Neuron (in vitro differentiated cells): ENCODE results near the gene TYR.
"Not testable (repeated sequence)": the region's sequence is repeated elsewhere in the genome, so short reads cannot be mapped to it uniquely, and the experiment has no call there.

Source experiments
- H2AFZ ChIP-seq: one replicate; pipeline ENCODE4 v1.6.1; 2013; ENCODE audit warnings: low read depth, mild to moderate bottlenecking, inconsistent platforms, low read length, moderate library complexity
- H3K27me3 ChIP-seq: one replicate; pipeline ENCODE4 v1.6.1; 2013; ENCODE audit warnings: low read length; ENCODE audit not compliant: insufficient read depth
- H3K36me3 ChIP-seq: one replicate; pipeline ENCODE4 v1.6.1; 2013; ENCODE audit warnings: low read length; ENCODE audit not compliant: insufficient read depth
- H3K4me1 ChIP-seq: one replicate; pipeline ENCODE4 v1.6.1; 2013; ENCODE audit warnings: low read length; ENCODE audit not compliant: insufficient read depth
- H3K4me3 ChIP-seq: 2 replicates; pipeline ENCODE4 v1.5.1; 2013; ENCODE audit warnings: mild to moderate bottlenecking, low read length, moderate library complexity
- H3K9me3 ChIP-seq: one replicate; pipeline ENCODE4 v1.6.1; 2013; ENCODE audit warnings: low read length

Gene TYR

DNA sequence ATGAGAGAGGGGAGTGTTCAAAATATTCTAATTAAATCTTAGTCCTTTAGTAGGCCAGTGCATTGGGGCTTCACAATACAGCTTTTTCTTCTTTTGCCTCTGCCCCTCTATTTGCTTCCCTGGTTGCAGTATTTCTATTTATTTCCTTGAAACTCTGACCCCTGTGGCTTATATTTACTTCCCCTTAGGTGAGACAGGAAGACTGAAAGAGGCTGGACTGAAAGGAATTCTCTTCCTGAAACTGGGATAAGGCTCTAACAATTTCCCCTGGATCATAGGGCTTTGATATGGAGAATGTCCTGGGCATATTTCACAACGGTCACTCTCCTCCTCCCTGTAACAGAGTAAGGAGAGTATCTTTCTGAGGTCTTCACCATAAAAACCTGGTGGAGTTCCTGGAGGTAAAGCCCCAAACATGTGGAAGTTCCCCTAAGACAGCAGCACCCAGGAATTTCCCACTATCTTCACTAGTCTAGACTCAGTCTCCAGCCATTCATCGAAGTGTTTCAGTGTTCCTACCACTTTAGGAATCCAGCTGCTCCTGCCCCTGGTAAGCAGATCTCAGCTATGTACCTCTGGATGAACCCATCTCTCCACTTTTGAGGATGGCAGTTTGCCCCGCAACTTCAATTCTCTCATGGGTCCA, 103.5 kb downstream of the TYR start:
- H2AFZ ChIP-seq, H3K4me3 ChIP-seq, H3K9me3 ChIP-seq, H3K27me3 ChIP-seq, H3K36me3 ChIP-seq, H3K4me1 ChIP-seq: not testable (repeated sequence)

DNA sequence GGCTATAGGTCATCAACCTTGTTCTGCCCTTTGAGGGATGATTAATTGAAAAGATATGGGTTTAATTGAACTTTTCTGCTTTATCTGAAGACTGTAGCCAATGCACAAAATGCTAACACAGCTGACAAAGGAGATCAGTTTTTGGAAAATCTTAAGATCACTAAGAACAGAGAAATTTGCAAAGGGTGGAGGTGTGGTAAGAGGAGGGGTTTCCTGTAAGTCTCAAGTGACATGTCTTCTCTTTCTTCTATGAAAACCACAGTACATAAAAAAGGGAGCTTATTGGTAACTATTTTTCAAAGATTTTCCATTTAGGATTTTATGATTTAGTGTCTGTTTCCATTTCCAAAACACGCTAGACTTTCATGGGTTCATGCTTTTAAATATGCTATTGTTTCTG, 108.9 kb downstream of the TYR start:
- not testable (repeated sequence) for H3K36me3 ChIP-seq, H3K27me3 ChIP-seq, H3K9me3 ChIP-seq, H2AFZ ChIP-seq, H3K4me3 ChIP-seq, H3K4me1 ChIP-seq

DNA sequence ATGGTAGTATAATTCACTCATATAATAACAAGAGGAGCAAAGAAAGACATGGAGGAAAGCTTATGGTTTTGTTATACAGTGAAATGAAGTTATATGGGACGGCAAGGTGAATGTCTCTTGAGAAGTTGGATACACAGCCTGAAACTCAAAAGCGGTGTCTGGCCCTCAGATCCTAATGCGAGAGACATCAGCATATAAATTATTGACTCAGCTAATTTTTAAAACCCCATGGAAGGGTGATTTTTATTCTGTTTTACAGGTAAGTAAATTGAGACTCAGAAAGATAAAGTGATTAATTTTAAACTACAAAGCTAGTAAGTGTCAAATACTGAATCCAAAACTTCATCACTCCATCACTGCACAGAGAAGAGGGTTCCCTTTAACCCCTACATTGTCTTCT, 110.3 kb downstream of the TYR start:
- H3K4me3 ChIP-seq, H3K4me1 ChIP-seq, H3K27me3 ChIP-seq, H2AFZ ChIP-seq, H3K9me3 ChIP-seq, H3K36me3 ChIP-seq: not testable (repeated sequence)

DNA sequence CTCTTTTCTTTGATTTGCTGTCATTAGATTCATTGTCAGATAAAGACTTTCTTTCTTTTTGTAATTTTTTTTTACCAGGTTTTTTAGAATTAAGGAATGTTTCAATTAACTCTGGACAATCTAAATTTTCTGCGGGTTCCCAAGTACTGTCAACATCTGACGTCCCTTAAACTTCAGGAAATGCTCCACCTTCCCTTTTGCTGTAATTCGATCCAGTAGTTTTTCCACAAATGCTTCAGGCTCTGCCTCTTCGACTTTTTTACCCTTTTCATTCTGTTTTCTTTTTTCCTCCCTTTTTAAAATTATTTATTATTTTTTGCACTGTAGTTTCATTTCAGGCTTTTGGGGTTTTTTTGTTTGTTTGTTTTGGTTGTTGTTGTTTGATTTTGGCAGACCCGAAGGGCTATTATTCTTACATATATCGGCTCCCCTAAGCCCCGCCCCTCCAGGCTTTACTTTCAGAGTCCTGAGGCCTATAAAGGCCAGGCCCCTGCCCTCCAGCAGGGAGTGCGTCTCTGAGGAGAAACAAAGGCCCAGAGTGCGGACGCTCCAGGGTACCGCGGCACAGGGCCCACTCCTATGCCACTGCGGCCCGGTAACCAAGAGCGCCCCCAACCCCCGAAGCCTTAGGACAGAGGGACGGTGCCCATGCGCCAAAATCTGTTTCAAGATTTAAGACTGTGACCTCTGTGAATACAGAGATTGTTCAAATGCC, 116.4 kb downstream of the TYR start:
- Histone ChIP-seq H2AFZ (no peak overlapping the region), H3K9me3 (no peaks in the 10 kb centered on the region), H3K4me1 (no peaks in the 10 kb centered on the region), H3K4me3 (no peak overlapping the region), H3K36me3 (no peaks in the 10 kb centered on the region), H3K27me3 (no peaks in the 10 kb centered on the region)

DNA sequence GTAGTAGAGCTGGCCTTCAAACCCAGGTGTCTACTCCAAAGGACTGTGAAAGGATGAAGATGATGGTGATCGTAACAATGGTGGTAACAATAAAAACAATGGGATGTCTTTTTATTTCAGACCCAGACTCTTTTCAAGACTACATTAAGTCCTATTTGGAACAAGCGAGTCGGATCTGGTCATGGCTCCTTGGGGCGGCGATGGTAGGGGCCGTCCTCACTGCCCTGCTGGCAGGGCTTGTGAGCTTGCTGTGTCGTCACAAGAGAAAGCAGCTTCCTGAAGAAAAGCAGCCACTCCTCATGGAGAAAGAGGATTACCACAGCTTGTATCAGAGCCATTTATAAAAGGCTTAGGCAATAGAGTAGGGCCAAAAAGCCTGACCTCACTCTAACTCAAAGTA, 117.3 kb downstream of the TYR start:
- H3K4me3 ChIP-seq, H3K36me3 ChIP-seq, H3K27me3 ChIP-seq, H2AFZ ChIP-seq, H3K4me1 ChIP-seq, H3K9me3 ChIP-seq: not testable (repeated sequence)

DNA sequence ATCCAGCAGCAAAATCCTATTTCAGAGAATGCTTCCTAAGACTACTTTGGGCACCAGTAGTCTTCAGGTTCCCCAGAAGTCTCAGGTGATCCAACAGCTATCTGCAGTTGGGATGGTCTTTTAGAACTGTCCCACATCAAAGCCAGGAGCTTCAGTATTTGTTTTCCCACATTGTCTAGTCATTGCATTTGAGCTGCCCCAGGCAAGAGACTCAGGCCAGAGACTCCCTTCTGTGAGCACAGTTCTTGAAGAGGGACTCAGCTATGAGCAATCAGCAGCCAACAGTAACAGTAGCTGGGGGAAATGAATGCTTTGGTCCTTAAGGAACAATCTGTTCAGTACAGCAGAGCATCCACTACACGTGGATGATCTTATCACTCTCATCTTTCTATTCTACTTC, 125.4 kb downstream of the TYR start:
- not testable (repeated sequence) for H3K36me3 ChIP-seq, H3K4me3 ChIP-seq, H3K9me3 ChIP-seq, H3K4me1 ChIP-seq, H2AFZ ChIP-seq, H3K27me3 ChIP-seq

DNA sequence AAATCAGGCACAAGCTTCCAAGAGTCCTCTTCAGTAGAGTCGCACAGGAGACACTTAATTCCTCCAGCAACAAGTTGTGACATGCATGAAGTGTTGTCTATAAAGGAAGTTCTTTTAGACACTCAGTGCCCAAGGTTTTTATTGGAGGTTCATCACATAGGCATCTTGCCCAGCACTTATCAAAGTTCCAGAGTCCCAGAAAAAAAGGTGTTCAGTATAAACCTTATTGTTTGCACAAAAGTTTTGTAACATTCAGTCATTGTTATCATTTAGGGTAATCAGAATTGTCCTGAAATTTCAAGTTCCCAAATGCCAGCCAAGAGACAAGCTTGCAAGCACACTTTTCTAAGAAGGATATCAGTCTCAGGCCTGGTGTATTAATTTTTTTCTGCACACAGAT, 130.6 kb downstream of the TYR start:
- H3K27me3 ChIP-seq, H3K4me3 ChIP-seq: not testable (repeated sequence)

DNA sequence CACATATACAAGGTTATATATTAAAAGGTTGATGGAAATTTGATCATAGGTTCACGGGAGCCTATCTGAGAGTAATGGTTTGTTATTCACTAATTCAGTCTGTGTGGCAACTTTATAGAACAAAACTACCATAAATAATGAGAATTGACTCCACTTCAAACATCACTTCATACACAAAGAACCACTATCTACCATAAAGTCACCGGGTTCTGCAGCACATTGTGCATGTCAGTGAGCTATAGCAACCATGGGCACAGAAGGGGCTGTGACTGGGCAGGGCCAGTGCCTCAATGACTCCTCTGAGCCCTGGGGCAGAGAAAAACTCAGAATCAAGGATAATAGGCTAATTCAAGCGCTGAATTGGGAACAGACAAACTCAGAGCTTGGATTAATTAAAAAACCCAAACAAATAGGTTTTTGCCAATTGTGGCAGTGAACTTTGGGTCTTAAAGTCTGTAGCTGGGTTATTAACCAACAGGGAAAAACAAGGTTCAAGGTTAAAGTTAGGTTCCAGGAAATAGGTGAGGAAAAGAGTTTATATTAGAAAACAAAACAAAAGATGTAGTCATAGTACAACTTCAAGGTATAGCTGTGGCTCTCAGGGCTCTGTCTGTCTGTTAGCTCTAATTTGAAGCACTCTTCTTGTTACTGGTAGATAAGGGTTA, 131.8 kb downstream of the TYR start:
- H3K4me3 ChIP-seq, H3K27me3 ChIP-seq, H2AFZ ChIP-seq, H3K9me3 ChIP-seq, H3K36me3 ChIP-seq, H3K4me1 ChIP-seq: not testable (repeated sequence)

More for the DNA sequence above, 130.6 kb downstream of the TYR start:
- not testable (repeated sequence) for H3K4me1 ChIP-seq, H2AFZ ChIP-seq, H3K9me3 ChIP-seq, H3K36me3 ChIP-seq

DNA sequence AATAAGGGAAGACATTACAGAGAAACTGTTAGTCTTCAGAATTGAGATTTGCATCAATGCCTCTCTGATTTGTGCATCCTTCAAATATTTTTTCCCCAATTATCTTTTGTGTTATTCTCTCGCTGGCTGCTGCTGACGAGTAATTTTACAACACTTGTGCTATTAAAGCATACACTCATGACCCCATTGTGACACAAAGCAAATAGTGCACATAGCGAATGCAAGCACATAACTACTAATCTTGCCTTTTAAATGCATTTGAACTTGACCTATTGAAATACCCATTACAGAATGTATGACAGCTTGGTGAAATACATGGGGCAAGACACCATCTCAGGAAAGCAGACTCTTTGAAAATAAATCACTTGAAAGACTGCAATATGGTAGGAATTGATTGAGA, 132.9 kb downstream of the TYR start:
- H3K4me3 ChIP-seq, H3K4me1 ChIP-seq, H3K9me3 ChIP-seq, H2AFZ ChIP-seq, H3K27me3 ChIP-seq, H3K36me3 ChIP-seq: not testable (repeated sequence)

DNA sequence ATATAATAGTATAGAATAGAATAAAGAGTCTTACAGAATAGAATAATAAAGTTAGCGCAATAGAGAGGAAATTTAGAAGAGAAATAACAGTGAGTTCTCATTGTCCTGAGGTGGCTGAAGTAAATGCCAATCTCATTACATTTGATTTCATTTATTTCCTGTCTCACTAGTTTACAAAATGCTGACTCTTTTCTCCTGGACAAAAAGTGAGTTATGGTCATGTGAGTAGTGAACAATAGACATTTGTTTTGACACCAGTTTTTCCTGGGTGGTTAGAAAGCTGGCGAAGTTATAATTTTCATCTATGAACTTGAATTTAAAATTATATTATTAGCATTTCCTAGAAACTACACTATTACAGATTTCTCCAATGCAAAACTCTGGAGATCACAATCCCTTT, 143.7 kb downstream of the TYR start:
- no peak overlapping the region for H3K4me3 ChIP-seq
- no peaks in the 10 kb centered on the region for H3K4me1 ChIP-seq
- no peaks in the 10 kb centered on the region for H3K27me3 ChIP-seq

DNA sequence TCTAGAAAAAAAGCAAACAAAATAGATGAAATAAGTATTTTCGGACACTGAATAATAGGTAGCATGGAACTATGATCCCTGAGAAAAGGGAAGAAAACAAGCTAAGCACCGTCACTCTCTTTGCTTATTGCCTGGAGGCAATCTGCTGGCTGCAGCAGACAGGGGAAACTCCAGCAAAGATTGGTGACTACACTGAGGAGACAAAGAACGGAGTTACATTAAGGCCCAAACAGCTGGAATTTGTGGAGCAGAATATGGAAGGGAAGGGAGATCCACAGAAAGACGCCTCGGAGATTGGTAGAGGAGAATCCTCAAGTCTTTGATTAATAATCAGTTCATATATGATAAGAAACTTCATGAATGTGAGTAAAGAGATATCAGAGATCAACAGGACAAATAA, 150.2 kb downstream of the TYR start:
- Histone ChIP-seq H3K9me3 (no peaks in the 10 kb centered on the region), H3K4me1 (no peaks in the 10 kb centered on the region), H3K27me3 (no peaks in the 10 kb centered on the region), H3K4me3 (no peak overlapping the region), H3K36me3 (no peaks in the 10 kb centered on the region), H2AFZ (no peak overlapping the region)

More for the DNA sequence above, 143.7 kb downstream of the TYR start:
- no peaks in the 10 kb centered on the region for H3K9me3 ChIP-seq
- H3K36me3 ChIP-seq, result no peaks in the 10 kb centered on the region
- H2AFZ ChIP-seq, result no peak overlapping the region

DNA sequence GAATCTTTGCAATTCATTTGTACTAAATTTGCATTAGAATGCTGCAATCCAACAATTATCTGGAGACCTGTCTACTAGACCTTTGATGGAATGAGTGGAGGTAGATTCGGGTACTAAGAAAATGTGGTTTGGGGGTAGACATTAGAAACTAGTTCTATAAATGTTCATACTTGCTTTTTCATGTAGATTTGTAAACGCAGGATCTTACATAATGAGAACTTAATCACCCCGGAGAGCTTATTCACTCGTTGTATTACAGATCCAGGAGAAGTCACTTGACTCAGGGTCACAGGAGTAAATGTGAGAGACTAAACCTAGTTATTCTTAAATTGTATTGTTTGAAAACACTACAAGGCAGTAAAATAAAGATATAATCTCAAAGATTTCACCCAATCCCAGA, 154.3 kb downstream of the TYR start:
- not testable (repeated sequence) for H2AFZ ChIP-seq, H3K4me3 ChIP-seq, H3K27me3 ChIP-seq, H3K4me1 ChIP-seq, H3K9me3 ChIP-seq, H3K36me3 ChIP-seq

DNA sequence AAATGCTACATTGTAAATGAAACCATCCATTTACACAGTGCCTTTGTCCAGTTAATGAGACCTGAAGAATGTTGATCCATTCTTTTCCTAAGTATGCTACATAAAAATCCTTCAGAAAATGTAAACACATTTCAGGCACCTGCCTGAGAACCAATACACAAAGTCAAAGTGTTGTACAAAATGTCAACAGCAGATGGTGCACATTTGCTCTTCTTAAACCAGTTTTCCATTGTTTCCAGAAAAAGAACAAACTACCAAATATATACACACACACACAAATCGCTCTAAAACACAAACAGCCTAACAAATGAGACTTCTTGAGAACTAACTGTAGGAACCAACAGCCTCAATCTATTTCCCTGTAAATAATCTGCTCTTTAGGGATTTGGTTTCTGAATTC, 156.0 kb downstream of the TYR start:
- H3K4me3 ChIP-seq, H2AFZ ChIP-seq: not testable (repeated sequence)

More for the DNA sequence above, 156.0 kb downstream of the TYR start:
- H3K4me1 ChIP-seq, H3K9me3 ChIP-seq, H3K36me3 ChIP-seq, H3K27me3 ChIP-seq: not testable (repeated sequence)
